ENCODE results near the gene SERTM2.

DNA sequence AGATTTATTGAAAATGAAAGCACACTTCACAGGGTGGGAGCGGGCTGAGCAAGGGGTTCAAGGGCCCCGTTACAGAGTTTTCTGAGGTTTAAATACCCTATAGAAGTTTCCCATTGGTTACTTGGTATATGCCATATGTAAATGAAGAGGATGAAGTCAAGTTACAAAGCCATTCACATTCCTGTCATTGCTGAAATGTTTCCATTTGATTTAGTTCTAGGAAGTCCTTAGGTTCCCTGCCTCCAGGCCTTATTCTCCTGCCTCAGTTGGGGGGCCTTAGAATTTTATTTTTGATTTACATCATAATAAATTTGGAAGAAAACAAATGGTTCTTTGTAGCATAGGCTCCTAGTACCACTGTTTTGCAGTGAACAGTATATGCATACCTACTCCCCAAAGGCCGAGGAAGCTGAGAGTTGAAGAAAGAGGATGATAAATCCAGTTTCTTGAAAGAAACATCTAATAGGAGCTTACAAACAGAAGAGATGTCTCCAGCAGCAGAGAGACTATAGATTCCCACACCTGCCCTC, 31.8 kb downstream of the SERTM2 start:
- TF ChIP-seq, protein P1, sequence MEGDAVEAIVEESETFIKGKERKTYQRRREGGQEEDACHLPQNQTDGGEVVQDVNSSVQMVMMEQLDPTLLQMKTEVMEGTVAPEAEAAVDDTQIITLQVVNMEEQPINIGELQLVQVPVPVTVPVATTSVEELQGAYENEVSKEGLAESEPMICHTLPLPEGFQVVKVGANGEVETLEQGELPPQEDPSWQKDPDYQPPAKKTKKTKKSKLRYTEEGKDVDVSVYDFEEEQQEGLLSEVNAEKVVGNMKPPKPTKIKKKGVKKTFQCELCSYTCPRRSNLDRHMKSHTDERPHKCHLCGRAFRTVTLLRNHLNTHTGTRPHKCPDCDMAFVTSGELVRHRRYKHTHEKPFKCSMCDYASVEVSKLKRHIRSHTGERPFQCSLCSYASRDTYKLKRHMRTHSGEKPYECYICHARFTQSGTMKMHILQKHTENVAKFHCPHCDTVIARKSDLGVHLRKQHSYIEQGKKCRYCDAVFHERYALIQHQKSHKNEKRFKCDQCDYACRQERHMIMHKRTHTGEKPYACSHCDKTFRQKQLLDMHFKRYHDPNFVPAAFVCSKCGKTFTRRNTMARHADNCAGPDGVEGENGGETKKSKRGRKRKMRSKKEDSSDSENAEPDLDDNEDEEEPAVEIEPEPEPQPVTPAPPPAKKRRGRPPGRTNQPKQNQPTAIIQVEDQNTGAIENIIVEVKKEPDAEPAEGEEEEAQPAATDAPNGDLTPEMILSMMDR (conservative IDR thresholded peaks at IDR 0.05 in 1 of 2, IDR thresholded peaks at IDR 0.05 in 1 of 2; ENCODE audit: low read depth in 1 of 2, low read length in 2 of 2), result no peak
- no peak for TF ChIP-seq EZH2 (IDR thresholded peaks at IDR 0.05; ENCODE audit: low read length, missing control alignments)
